NCI-H446 treated with DMSO at 0.1 percent for 48 hours (cell line): ENCODE data around the gene RTN4RL2.

Experiments used
- DNase-seq: peaks from one replicate; lab custom pipeline; 2025; lab: John Stamatoyannopoulos, UW

The RTN4RL2 gene

DNA sequence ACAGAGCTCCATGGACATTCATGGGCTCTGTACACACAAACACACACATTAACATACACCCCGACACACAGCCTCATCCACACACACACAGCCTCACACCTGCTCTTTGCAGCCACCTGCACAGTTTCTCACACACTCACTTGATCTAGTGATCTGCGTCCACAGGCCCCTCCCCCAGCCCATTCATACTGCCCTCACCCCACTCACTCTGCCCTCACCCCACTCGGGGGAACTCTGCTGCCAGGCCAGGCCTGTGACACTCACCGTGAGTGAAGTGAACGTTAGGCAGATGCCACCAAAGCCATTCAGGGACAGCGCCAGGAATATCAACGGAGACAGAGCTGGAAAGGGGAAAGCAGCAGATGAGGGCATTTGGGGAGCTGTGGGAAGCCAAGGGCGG is 40.2 kb downstream of the RTN4RL2 start:
- DNase-seq = no peak

GRCh38 chr11:57500926-57501325 is 40.6 kb downstream of the RTN4RL2 start:
- no peak for DNase-seq

- DNase-seq = no peak
Measured at GRCh38 chr11:57501953-57502352, 41.6 kb downstream of the RTN4RL2 start.

DNA sequence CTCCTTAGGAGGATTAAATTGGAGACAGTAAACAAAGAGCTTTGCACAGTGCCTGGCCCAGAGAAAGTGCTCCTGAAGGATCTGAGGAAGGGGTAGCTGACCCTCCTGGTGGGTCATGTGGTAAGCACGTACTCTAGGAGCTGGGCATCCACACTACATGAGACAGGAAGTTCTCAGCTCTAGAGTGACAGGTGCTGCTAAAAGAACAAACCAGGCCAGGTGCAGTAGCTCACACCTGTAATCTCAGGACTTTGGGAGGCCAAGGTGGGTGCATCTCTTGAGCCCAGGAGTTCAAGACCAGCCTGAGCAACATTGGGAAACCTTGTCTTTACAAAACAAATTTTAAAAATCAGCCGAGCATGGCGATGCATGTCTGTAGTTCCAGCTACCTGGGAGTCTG is 42.0 kb downstream of the RTN4RL2 start:
- no peak for DNase-seq

- no peak for DNase-seq
Measured at GRCh38 chr11:57502870-57503269, 42.5 kb downstream of the RTN4RL2 start.

- no peak for DNase-seq
Measured at GRCh38 chr11:57504511-57504910, 44.2 kb downstream of the RTN4RL2 start.

DNA sequence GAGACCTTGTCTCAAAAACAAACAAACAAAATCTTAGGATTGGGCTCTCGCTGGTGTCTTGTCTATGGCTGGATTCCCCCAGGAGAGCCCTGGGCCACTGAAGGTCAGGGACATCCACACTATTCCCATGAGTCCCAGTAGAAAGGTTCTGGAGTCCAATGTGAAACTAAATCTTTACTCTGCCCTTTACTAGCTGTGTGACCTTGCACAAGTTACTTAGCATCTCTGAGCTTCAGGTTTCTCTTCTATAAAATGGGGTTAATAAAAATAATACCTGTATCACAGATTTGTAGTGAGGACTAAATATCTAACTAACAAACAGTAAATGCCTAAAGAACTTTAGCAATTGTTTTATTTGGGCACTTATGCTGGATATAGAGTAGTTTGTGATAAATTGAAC is 46.2 kb downstream of the RTN4RL2 start:
- no peak for DNase-seq

DNA sequence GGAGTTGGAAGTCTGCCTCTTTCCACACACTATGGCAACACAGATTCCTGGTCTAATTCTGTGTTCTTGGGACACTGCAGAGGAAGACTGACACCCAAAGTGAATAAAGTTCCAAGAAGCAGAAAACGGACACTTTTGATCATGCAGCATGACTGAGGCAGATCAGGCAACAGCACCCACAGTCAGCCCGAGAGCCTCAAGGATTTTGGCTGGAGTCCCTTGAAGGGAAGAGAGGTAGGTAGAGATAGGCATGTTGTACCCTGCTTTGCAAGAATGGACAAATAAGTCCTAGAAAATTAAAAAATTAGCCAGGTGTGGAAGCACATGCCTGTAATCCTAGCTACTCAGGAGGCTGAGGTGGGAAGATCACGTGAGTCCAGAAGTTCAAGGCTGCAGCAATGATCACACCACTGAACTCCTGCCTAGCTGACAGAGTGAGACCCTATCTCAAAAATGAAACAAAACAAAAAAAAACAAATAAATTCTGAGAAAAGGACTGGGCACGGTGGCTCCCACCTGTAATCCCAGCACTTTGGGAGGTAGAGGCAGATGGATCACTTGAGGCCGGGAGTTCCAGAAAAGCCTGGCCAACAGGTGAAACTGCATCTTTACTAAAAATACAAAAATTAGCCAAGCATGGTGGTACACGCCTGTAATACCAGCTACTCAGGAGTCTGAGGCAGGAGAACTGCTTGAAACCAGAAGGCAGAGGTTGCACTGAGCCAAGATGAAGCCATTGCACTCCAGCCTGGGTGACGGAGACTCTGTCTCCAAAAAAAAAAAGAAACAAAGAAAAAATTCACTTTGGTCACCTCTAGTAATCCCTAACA is 48.2 kb downstream of the RTN4RL2 start:
- DNase-seq = no peak

- DNase-seq = no peak
Measured at GRCh38 chr11:57511741-57512430, 51.6 kb downstream of the RTN4RL2 start.

DNA sequence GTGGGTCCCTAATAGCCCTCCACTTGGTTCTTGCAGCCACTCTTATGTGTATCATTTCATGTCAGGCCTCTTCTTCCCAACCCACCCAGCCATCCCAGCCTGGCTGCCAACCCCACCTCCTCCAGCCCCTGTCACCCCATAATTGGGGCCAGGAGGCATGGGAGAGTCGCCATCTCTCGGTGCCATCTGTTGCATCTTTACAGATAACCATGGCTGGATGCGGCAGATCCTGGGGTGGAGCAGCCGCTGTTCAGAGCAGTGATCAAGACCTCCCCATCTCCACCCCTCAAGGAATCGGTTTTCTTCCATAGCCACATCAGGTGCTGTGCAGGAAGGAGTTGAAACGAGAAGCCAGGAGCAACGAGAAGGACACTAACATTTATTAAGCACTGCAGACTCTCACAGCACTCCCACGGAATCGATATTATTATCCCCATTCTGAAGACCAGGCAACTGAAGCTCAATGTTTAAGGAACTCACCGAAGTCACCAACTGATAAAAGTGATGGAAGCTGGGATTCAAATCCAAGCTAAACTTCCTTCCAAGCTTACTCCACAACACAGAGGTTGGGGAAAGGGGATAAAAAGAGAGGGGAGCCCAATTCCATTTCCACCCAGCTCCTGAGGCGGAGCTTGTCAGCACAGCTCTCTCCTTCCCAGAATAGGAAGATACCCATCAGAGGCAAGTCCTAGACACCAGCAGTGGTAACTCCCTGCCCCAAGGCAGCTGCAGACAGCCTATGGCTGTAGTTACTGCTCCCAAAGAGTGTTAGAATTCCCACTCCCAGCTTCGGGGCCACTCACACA is 52.5 kb downstream of the RTN4RL2 start:
- no peak for DNase-seq

DNA sequence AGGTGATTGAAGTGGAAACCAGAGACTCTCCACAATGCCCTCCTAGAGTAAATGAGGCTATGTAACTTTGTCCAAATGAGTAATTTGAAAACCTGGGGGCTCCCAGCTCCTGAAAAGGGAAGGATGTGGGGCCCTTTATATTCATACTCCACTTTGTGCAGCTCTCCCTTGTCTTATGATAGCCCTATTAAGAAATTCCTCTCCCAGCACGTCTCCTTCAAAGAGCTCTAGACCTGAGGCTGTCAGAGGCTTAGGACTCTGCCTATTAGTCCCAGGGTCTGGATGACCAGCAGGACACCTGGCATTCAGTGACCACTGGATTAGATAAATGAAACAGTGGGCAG is 53.1 kb downstream of the RTN4RL2 start:
- no peak for DNase-seq

DNA sequence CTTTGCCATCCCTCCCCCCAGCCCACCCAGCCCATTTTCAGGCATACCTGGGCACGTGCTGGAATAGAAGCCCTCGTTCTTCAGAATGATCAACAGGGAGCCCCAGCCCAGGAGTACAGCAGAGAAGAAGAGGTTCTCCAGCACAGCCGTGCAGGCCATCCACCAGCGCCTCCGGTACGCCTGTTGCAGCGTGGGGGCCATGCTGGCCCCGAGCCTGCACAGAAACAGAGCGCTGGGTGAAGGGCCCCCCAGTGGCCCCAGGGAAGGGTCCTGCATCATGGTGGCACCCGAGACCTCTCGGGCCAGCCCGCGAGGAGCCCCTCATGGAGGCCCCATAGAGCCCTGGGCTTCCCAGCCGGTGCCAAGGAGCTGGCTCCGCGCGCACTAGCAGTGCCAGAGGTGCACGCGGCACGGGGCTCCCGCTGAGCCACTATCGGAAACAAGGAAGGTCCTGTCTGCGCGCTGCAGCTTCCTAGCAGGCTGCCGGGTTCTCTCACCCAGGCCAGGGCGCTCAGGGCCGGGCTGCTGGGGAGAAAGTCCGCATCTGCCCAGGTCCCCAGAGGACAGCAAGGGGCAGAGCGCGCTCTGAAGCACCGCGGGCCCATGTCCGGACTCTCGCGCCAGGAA is 53.7 kb downstream of the RTN4RL2 start:
- no peak for DNase-seq

DNA sequence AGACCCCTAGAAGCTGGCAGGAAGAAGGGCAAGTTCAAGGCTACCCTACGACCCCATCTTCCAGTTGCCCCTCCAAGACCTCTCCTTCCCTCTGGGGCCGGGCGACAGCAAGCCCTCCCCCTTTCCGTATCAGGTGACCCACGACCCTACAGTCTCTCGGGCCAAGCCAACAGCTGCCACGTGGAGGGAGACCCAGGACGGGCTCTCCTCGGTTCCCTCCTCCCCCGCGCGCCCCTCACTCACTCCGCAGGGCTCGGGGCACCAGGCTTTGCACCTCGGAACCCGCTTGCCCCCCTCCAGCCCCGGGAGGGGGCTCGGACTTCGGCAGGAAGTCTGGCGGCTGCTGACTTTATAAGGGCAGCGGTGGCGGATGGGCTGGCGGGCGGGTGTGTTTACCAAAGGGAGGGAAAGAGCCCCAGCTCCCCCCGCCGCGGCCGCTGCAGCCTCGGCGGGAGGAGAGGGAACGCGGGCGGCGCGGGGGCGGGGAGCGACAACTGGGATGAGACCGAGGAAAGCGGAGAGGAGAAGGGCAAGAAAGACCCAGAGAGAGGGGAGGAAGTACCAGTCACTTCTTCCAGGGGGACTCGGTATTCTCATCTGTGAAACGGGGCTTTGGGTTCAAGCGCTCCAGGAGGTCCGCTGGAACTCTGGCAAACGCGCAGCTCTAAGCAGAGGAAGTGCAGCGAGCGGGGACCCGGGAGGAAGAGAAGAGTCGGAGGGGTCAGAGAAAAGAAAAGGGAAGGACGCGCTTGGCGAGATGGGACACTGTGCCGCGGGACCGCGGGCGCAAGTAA is 54.4 kb downstream of the RTN4RL2 start:
- no peak for DNase-seq

- no peak for DNase-seq
Measured at GRCh38 chr11:57515332-57516060, 55.2 kb downstream of the RTN4RL2 start, which contains the start of gene SLC43A1. Gene SLC43A1 (minus strand): TSS chr11:57515702. CDS start chr11:57514111, 1,591 bp downstream.

- DNase-seq = no peak
Measured at GRCh38 chr11:57516061-57516443, 55.7 kb downstream of the RTN4RL2 start.

- DNase-seq = no peak
Measured at GRCh38 chr11:57521116-57521515, 60.8 kb downstream of the RTN4RL2 start.

DNA sequence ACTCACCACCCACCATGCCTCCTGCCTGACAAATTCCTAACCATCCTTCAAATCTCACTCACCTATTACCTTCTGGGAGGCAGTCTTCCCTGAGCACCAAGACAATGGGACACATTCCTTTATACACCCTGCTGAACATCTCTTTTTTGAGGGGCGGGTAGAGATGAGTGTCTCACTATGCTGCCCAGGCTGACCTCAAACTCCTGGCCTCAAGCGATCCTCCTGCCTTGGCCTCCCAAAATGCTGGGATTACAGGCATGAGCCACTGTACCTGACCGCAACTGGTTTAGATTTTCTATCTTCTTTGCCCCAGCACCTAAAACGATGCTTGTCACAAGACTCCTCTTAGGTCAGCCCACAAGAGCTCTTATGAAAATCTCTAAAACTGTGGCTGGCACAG is 63.1 kb downstream of the RTN4RL2 start:
- no peak for DNase-seq
